Sigmoid colon (tissue), 7 donors: ENCODE results near the gene CTBP2. TPM values are rescaled to one million over a fixed set of nuclear protein-coding genes. Genes with fewer than 3 reads are reported as not detected.

ENCODE experiments used
- DNase-seq: peaks from one replicate; pipeline ENCODE4 v3.0.0-alpha.2; 2019
- H3K27ac ChIP-seq, 4 donors: fragments of 200-600 bp; sonication (generic); one replicate each; pipeline ENCODE4 v1.5.1; 2016 to 2019; ENCODE audit warnings: mild to moderate bottlenecking in 1 of 4
- H3K27me3 ChIP-seq, 3 donors: fragments of 200-600 bp; sonication (generic); one replicate each; pipeline ENCODE4 v1.5.1; 2019; ENCODE audit warnings: mild to moderate bottlenecking in 1 of 3
- H3K36me3 ChIP-seq, 4 donors: fragments of 200-600 bp; sonication (generic); one replicate each; pipeline ENCODE4 v1.5.1; 2016 to 2019
- H3K4me1 ChIP-seq, 4 donors: fragments of 200-600 bp; sonication (generic); one replicate each; pipeline ENCODE4 v1.5.1; 2017 to 2019
- H3K4me3 ChIP-seq, 4 donors: fragments of 200-600 bp; sonication (generic); one replicate each; pipeline ENCODE4 v1.5.1; 2017 to 2019; ENCODE audit warnings: mild to moderate bottlenecking in 2 of 4, moderate library complexity in 1 of 4
- H3K9me3 ChIP-seq, 4 donors: fragments of 200-600 bp in 3 of 4; sonication (generic) in 3 of 4; one replicate each; pipeline versions ENCODE4 v1.5.1 to v1.6.1; 2013 to 2019
- CTCF ChIP-seq, 4 experiments: fragments of 450-650 bp in 3 of 4; fragments of 200-600 bp in 1 of 4; IDR thresholded peaks; one replicate each; pipeline ENCODE4 v1.5.1; 2016 to 2019; ENCODE audit warnings: antibody characterized with exemption in 4 of 4, mild to moderate bottlenecking in 3 of 4, moderate library complexity in 2 of 4
- EP300 ChIP-seq, 4 donors: sonication (generic); formaldehyde crosslinking; IDR thresholded peaks; one replicate each; pipeline ENCODE4 v1.6.1; 2017; ENCODE audit warnings: antibody characterized with exemption in 4 of 4
- POLR2A ChIP-seq, 2 donors: fragments of 450-650 bp; IDR thresholded peaks; one replicate each; pipeline ENCODE4 v1.6.1; 2016; ENCODE audit warnings: antibody characterized with exemption in 2 of 2, mild to moderate bottlenecking in 2 of 2, moderate library complexity in 2 of 2
- POLR2AphosphoS5 ChIP-seq, 4 donors: sonication (generic); formaldehyde crosslinking; IDR thresholded peaks; one replicate each; pipeline ENCODE4 v1.6.1; 2017; ENCODE audit warnings: antibody characterized with exemption in 4 of 4
- WGBS, 2 donors: extraction: QIAGEN DNeasy Blood & Tissue Kit; methylation state at CpG; one replicate each; pipeline ENCODE4 v1.1.7; 2013; 5-methylcytosine and 5-hydroxymethylcytosine counted together
- intact Hi-C: fragments of 100-400 bp; cut with DNase I; formaldehyde crosslinking; loops from one replicate; pipeline ENCODE4 v1.15.1; 2023
- polyA plus RNA-seq, 3 donors: library from polyadenylated mRNA; stranded (reverse); fragments of 200-250 nt; gene quantifications; one replicate each; pipeline ENCODE4 v1.2.3, GENCODE V29; 2013
- total RNA-seq, 4 donors: library from RNA; depleted of rRNA; stranded (reverse); fragments of >200 nt; gene quantifications; one replicate each; pipeline ENCODE4 v1.1.0, GENCODE V29; 2016
- donor health status: healthy with polysubstance abuse.
- donor health status: Bipolar disorder and iron deficiency.
- donor health status: healthy.

CTBP2 gene
- total and polyA plus RNA-seq, 7 donors, result 31.2 to 62.4 (median 52.0) TPM

GRCh38 chr10:125020386-125020785 is 140.0 kb downstream of the CTBP2 start:
- H3K27me3 ChIP-seq, result no peaks in the 10 kb centered on the region
- peaks cover 0 to 47% (median 42%) of the 10 kb centered on the region in 4 donors for H3K4me1 ChIP-seq
- intact Hi-C loops, result no loop called here
- H3K4me3 ChIP-seq, result no peak overlapping the region
- no peak overlapping the region for H3K27ac ChIP-seq
- H3K36me3 ChIP-seq, result no peaks in the 10 kb centered on the region
- no peaks in the 10 kb centered on the region for H3K9me3 ChIP-seq
- TF ChIP-seq POLR2A (IDR thresholded peaks at IDR 0.05) (no peak), EP300 (IDR thresholded peaks at IDR 0.05) (no peak), CTCF (IDR thresholded peaks at IDR 0.05) (no peak), POLR2AphosphoS5 (IDR thresholded peaks at IDR 0.05) (no peak)
- WGBS, 2 donors, result 81 to 90% methylated on average over 17 of the region's 17 CpGs
- no peak for DNase-seq

- Histone ChIP-seq H3K36me3 (no peaks in the 10 kb centered on the region), H3K4me1 (peaks cover 0 to 51% (median 41%) of the 10 kb centered on the region in 4 donors), H3K27me3 (no peaks in the 10 kb centered on the region), H3K4me3 (no peak overlapping the region), H3K9me3 (no peaks in the 10 kb centered on the region), H3K27ac (no peak overlapping the region)
- WGBS, 2 donors, result 81 to 93% methylated on average over 9 of the region's 9 CpGs
- TF ChIP-seq POLR2AphosphoS5 (IDR thresholded peaks at IDR 0.05) (no peak), CTCF (IDR thresholded peaks at IDR 0.05) (no peak), EP300 (IDR thresholded peaks at IDR 0.05) (no peak), POLR2A (IDR thresholded peaks at IDR 0.05) (no peak)
- intact Hi-C loops, result no loop called here
- DNase-seq, result no peak
Observed at GRCh38 chr10:125018576-125019143, 141.7 kb downstream of the CTBP2 start.

- WGBS, 2 donors, result 84 to 86% methylated on average over 12 of the region's 12 CpGs
- Histone ChIP-seq H3K27ac (peak overlapping the region; percentile 37 to 69 (median 62)), H3K9me3 (no peaks in the 10 kb centered on the region), H3K4me3 (no peak overlapping the region), H3K4me1 (peaks cover 0 to 46% (median 38%) of the 10 kb centered on the region in 4 donors), H3K27me3 (no peaks in the 10 kb centered on the region), H3K36me3 (no peaks in the 10 kb centered on the region)
- intact Hi-C loops, result no loop called here
- DNase-seq, result no peak
- TF ChIP-seq EP300 (IDR thresholded peaks at IDR 0.05) (no peak), CTCF (IDR thresholded peaks at IDR 0.05) (no peak), POLR2A (IDR thresholded peaks at IDR 0.05) (no peak), POLR2AphosphoS5 (IDR thresholded peaks at IDR 0.05) (no peak)
Observed at GRCh38 chr10:125017547-125018298, 142.6 kb downstream of the CTBP2 start.

GRCh38 chr10:125016611-125017202 is 143.7 kb downstream of the CTBP2 start:
- 70 to 81% methylated on average over 14 of the region's 14 CpGs for WGBS, 2 donors
- TF ChIP-seq POLR2A (IDR thresholded peaks at IDR 0.05), result no peak
- peak in 1 of 4 donors; percentile 31 for TF ChIP-seq POLR2AphosphoS5 (IDR thresholded peaks at IDR 0.05)
- no peak for TF ChIP-seq EP300 (IDR thresholded peaks at IDR 0.05)
- no peak for TF ChIP-seq CTCF (IDR thresholded peaks at IDR 0.05)
- Histone ChIP-seq H3K9me3 (no peaks in the 10 kb centered on the region), H3K4me3 (no peak overlapping the region), H3K36me3 (no peaks in the 10 kb centered on the region), H3K27ac (peak overlapping the region; percentile 37 to 69 (median 62)), H3K4me1 (peaks cover 0 to 46% (median 38%) of the 10 kb centered on the region in 4 donors), H3K27me3 (no peaks in the 10 kb centered on the region)
- peak; percentile 89 for DNase-seq
- intact Hi-C loops, result no loop called here
